Esophagus muscularis mucosa (tissue), 3 donors: Measurements from ENCODE around the gene ADORA2B.

Source experiments
- CTCF ChIP-seq, 3 experiments: fragments of 200-600 bp in 2 of 3; fragments of 450-650 bp in 1 of 3; sonication (generic) in 2 of 3; IDR thresholded peaks; one replicate each; pipeline ENCODE4 v1.5.1; 2017 to 2019; ENCODE audit warnings: antibody characterized with exemption in 3 of 3, mild to moderate bottlenecking in 2 of 3, moderate library complexity in 1 of 3
- POLR2AphosphoS5 ChIP-seq, 2 donors: sonication (generic); formaldehyde crosslinking; IDR thresholded peaks; one replicate each; pipeline ENCODE4 v1.6.1; 2017; ENCODE audit warnings: antibody characterized with exemption in 2 of 2

- TF ChIP-seq CTCF (IDR thresholded peaks at IDR 0.05) (no peak), POLR2AphosphoS5 (IDR thresholded peaks at IDR 0.05) (no peak)
Measured at GRCh38 chr17:16019347-16019746, 74.4 kb downstream of the ADORA2B start.
